GM18498 (cell line): ENCODE measurements around the gene KIF3C.
"Not testable (repeated sequence)": the region's sequence is repeated elsewhere in the genome, so short reads cannot be mapped to it uniquely, and the experiment has no call there.

Source experiments
- ATAC-seq: cut with Tn5 transposase; IDR thresholded peaks from one replicate; pipeline ENCODE4 v1.9.1; 2021; ENCODE audit warnings: mild to moderate bottlenecking, moderate library complexity; ENCODE audit not compliant: unreplicated experiment

The KIF3C gene

DNA sequence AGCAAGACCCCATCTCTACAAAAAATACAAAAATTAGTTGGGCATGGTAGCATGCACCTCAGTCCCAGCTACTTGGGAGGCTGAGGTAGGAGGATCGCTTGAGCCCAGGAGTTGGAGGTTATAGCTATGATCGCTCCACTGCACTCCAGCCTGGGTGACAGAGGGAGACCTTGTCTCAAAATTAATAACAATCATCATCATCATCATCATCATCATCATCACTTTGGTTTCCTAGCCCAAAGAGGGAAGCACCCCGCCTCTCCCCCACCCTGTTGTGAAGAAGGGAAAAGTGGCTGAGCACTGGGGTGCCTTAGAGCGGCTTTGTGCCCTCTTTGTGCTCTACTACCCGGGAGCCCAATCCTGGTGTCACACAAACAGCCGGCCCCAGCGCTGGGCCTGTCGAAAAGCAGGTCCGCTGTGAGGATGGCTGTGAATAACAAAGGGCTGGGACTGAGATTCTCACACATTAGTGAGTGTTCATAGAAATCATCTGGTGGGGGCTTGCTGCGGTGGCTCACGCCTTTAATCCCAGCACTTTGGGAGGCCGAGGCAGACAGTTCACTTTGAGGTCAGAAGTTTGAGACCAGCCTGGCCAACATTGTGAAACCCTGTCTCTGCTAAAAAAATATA is 61.4 kb downstream of the KIF3C start:
- no peak for ATAC-seq

- ATAC-seq, result no peak
Measured at GRCh38 chr2:25920336-25920735, 62.0 kb downstream of the KIF3C start.

DNA sequence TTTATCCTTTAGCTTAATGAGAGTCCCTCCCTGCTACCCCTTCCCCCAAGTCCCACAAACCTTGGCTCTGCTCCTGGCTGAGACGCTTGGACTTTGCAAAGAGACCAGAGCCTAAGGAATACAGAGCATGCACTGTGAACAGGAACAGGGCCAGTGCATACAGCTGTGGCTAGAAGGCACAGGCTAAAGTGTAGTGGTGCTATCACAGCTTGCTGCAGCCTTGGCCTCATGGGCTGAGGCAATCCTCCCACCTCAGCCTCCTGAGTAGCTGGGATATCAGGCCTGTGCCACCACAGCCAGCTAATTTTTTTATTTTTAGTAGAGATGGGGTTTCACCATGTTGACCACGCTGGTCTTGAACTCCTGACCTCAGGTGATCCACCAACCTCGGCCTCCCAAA is 64.5 kb downstream of the KIF3C start:
- no peak for ATAC-seq

GRCh38 chr2:25917411-25917810 is 64.9 kb downstream of the KIF3C start:
- not testable (repeated sequence) for ATAC-seq

DNA sequence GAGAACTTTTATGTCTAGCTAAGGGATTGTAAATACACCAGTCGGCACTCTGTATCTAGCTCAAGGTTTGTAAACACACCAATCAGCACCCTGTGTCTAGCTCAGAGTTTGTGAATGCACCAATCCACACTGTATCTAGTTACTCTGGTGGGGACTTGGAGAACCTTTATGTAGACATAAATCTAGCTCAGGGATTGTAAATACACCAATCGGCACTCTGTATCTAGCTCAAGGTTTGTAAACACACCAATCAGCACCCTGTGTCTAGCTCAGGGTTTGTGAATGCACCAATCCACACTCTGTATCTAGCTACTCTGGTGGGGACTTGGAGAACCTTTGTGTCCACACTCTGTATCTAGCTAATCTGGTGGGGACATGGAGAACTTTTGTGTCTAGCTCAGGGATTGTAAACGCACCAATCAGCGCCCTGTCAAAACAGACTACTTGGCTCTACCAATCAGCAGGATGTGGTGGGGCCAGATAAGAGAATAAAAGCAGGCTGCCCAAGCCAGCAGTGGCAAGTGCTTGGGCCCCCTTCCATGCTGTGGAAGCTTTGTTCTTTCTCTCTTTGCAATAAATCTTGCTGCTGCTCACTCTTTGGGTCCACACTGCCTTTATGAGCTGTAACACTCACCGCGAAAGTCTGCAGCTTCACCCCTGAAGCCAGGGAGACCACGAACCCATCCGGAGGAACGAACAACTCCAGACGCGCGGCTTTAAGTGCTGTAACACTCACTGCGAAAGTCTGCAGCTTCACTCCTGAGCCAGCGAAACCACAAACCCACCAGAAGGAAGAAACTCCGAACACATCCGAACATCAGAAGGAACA is 66.1 kb downstream of the KIF3C start:
- ATAC-seq, result not testable (repeated sequence)

DNA sequence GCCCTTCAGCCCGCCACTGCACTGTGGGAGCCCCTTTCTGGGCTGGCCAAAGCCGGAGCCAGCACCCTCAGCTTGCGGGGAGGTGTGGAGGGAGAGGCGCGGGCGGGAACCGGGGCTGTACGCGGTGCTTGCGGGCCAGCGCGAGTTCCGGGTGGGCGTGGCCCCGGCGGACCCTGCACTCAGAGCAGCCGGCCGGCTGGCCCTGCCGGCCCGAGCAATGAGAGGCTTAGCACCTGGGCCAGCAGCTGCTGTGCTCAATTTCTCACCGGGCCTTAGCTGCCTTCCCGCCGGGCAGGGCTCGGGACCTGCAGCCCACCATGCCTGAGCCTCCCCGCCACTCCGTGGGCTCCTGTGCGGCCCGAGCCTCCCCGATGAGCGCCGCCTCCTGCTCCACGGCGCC is 66.9 kb downstream of the KIF3C start:
- ATAC-seq, result not testable (repeated sequence)

GRCh38 chr2:25913696-25913973 is 68.7 kb downstream of the KIF3C start:
- not testable (repeated sequence) for ATAC-seq

DNA sequence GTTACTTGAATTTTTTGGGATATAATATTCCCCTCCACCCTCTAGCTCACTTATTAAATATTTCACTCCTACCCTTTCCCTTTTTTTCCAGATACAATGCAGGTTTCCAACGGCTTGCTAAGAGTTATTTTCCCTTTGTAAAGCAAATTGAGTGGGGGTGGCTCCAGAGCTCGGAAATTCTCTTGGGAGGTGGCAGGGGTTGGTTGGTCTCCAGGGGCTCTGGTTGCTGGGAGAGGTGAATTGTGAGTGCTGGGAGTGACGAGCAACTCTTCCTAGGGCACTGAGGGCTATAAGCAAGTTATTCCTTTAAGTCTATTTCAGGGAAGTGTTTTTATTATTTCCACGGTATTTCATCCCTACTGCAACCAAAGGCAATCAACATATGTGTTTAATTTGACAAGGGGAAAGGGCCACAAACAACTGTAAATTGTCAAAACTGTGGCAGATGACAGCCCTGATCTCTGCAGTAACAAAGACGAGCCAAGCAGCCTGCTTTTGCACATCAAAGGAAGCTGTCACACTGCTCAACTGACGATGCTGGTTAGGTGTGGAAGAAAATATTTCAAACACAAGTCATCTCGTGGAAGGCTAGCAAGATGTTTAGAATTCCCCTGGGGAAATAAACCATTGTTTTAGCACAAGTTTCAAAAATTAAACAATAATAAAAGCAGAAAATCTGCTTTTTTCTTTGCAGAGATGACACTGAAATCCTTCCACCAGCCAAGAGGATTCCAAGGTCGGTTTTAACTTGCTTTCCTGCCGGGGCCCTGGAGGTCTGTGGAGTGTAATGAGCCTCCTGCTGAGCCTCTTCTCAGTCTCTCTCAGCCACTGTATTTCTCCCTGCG is 69.2 kb downstream of the KIF3C start:
- no peak for ATAC-seq

DNA sequence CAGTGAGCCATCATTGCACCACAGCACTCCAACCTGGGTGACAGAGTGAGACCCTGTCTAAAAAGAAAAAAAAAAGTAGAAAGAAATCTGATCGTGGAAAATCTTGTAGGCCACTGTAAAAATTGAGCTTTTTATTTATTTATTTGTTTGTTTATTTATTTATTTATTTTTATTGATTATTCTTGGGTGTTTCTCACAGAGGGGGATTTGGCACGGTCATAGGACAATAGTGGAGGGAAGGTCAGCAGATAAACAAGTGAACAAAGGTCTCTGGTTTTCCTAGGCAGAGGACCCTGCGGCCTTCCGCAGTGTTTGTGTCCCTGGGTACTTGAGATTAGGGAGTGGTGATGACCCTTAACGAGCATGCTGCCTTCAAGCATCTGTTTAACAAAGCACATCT is 72.7 kb downstream of the KIF3C start:
- not testable (repeated sequence) for ATAC-seq

DNA sequence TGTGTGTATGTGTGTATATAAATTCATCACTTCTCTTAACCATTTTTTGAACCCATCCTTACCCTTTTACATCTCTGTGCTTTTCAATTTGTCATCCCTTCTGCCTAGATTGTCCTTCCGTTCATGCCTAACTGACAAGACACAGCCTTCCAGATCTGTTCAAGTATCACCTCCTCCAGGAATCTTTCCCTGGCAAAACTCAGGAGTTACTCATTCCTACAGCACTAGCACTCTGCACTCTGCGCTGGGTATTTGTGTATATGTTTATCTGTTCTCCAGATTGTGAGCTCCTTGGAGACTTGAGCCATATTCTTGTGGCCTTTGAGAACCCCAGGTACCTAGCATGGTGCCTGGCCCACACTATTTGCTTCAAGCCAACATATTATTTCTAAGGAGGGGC is 77.2 kb downstream of the KIF3C start:
- no peak for ATAC-seq

- ATAC-seq, result no peak
Measured at GRCh38 chr2:25903216-25903776, 79.0 kb downstream of the KIF3C start.

- no peak for ATAC-seq
Measured at GRCh38 chr2:25899404-25899970, 82.8 kb downstream of the KIF3C start.

GRCh38 chr2:25897506-25897905 is 84.8 kb downstream of the KIF3C start:
- no peak for ATAC-seq

- ATAC-seq, result not testable (repeated sequence)
Measured at GRCh38 chr2:25896308-25896707, 86.0 kb downstream of the KIF3C start.

DNA sequence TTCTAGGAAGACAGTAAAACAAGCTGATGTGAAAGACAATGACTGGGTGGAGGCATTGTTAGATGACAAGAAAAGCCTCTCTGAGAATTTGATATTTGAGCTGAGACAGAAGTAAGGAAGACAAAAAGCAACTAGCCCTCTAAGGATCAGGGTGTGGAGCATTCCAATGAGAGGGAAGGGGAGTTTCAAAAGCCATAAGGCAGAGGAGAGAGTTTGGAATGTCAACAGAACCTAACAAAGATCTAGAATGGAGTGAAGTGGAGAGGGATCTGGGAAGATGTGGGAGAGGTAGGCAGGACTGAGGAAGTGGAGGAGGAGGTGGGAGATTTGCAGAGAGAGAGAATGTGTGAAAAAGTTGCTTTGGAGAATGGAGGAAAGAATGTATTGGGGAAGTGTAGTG is 86.7 kb downstream of the KIF3C start:
- ATAC-seq, result no peak

DNA sequence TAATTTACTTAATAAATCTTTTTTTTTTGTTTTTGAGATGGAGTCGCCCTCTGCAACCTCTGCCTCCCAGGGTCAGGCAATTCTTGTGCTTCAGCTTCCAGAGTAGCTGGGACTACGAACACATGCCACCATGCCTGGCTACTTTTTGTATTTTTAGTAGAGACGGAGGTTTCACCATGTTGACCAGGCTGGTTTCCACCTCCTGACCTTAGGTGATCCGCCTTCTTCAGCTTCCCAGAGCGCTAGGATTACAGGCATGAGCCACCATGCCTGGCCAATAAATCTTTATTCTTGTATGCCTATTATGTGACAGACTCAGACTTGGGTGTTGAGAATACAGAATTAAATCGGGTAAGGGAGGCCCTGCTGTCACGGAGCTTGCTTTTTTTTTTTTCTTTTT is 87.3 kb downstream of the KIF3C start:
- no peak for ATAC-seq

DNA sequence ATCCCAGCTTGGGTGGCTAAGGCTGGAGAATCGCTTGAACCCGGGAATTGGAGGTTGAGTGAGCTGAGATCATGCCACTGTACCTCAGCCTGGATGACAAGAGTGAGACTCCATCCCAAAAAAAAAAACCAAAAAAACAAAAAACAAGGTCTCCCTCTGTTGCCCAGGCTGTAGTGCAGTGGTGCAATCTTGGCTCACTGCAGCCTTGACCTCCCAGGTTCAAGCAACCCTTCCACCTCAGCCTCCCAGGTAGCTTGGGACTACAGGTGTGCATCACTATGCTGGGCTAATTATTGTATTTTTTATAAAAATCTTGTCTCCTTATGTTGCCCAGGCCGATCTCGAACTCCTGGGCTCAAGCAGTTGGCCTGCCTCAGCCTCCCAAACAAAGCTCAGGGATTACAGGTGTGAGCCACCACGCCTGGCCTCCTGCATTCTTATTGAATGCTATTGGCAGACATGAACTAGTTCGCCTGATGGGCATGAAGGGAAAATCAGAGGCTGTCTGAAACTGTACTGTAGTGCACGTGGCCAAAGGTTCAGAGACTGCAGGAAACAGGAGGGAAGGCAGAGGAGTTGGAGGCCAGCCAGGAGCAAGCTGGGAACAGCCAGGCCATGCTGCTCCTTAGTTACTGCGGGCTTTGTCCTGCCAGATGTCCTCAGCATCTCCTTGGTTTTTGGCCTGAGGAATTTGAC is 88.0 kb downstream of the KIF3C start:
- no peak for ATAC-seq

DNA sequence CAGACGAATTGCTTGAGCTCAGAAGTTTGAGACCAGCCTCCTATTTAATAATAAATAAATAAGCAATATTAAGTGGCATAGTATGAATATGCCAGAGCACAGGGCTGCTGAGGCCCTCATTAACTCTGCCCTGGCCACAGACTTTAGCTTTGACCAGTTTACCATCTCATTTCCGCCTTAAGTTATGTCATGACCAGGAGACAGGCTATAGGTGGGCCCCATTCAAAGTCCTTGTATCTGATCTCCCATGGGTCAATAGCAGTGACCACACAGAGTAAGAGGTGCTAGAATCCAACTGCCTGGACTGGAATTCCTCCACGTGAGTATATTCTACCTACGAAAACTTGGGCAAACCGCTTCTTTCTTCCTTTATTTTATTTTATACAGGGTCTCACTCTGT is 90.6 kb downstream of the KIF3C start:
- no peak for ATAC-seq

GRCh38 chr2:25887624-25888242 is 94.6 kb downstream of the KIF3C start:
- no peak for ATAC-seq

DNA sequence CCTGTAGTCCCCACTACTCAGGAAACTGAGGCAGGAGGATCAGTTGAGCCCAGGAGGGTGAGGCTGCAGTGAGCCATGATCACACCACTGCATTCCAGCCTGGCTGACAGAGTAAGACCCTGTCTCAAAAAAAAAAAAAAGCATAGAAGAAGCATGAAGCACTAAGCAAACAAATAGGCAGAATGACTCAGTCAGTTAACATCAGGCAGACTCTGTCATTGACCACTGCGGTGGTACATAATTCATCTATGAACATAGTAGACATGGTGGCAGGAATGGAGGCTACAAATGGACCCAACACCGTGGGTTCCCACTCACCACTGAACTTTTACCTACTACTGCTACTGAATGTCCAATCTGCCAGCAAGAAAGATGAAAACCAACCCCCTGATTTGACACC is 96.4 kb downstream of the KIF3C start:
- no peak for ATAC-seq
